Ovary (tissue), 3 donors: ENCODE results near the gene PLEKHH1.

ENCODE experiments used
- EP300 ChIP-seq: sonication (generic); formaldehyde crosslinking; IDR thresholded peaks from one replicate; pipeline ENCODE4 v1.6.1; 2017; ENCODE audit warnings: antibody characterized with exemption
- POLR2A ChIP-seq: fragments of 450-650 bp; IDR thresholded peaks from one replicate; pipeline ENCODE4 v1.6.1; 2017; ENCODE audit warnings: antibody characterized with exemption, mild to moderate bottlenecking, moderate library complexity
- TF ChIP-seq, protein P1 (sequence below), 3 donors: fragments of 450-650 bp in 2 of 3; fragments of 200-600 bp in 1 of 3; IDR thresholded peaks; one replicate each; pipeline versions ENCODE4 v1.5.1 to v1.8.0; 2016 to 2022; ENCODE audit warnings: antibody characterized with exemption in 3 of 3, mild to moderate bottlenecking in 1 of 3
- donor health status: DM: no; HTN: no; CAD: no.

DNA sequence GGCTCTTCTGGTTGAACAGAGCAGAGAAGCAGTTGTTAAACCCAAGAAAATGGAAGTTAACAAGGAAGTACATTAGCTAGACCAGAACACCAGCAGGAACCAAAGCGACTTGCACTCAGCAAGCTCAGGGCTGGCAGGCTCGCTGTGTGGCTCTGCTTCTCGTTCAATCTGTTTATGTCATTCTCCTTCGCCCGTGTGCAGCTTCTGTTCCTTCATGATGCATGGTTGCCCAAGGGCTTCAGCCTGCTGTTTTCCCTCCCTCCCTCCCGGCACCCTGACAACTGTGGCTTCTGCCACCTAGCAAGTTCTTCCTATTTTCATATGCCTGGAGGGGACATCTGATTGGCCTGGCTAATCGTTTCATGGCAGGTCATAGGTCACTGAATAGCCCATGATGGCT lies 41.7 kb downstream of the PLEKHH1 start:
- TF ChIP-seq, protein P1, sequence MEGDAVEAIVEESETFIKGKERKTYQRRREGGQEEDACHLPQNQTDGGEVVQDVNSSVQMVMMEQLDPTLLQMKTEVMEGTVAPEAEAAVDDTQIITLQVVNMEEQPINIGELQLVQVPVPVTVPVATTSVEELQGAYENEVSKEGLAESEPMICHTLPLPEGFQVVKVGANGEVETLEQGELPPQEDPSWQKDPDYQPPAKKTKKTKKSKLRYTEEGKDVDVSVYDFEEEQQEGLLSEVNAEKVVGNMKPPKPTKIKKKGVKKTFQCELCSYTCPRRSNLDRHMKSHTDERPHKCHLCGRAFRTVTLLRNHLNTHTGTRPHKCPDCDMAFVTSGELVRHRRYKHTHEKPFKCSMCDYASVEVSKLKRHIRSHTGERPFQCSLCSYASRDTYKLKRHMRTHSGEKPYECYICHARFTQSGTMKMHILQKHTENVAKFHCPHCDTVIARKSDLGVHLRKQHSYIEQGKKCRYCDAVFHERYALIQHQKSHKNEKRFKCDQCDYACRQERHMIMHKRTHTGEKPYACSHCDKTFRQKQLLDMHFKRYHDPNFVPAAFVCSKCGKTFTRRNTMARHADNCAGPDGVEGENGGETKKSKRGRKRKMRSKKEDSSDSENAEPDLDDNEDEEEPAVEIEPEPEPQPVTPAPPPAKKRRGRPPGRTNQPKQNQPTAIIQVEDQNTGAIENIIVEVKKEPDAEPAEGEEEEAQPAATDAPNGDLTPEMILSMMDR (IDR thresholded peaks at IDR 0.05): no peak
- TF ChIP-seq POLR2A (no peak), EP300 (no peak)
